Neutrophil (primary cell): ENCODE results near the gene CLASP1.

Experiments used
- H3K27ac ChIP-seq: fragments of 200-600 bp; sonication (generic); 2 replicates; pipeline ENCODE4 v1.5.1; 2016; ENCODE audit warnings: mild to moderate bottlenecking, moderate library complexity
- H3K27me3 ChIP-seq: fragments of 200-600 bp; sonication (generic); 2 replicates; pipeline ENCODE4 v1.6.0; 2016; ENCODE audit warnings: mild to moderate bottlenecking
- H3K36me3 ChIP-seq: fragments of 200-600 bp; sonication (generic); 2 replicates; pipeline ENCODE4 v1.5.1; 2017
- H3K4me1 ChIP-seq, 2 experiments: fragments of 200-600 bp in 1 of 2; sonication (generic) in 1 of 2; 1 replicate in 1 of 2; 2 replicates in 1 of 2; pipeline versions ENCODE4 v1.5.1 to v1.6.1; 2013 to 2016; ENCODE audit warnings: low read depth in 1 of 2, low read length in 1 of 2, mild to moderate bottlenecking in 1 of 2, moderate library complexity in 1 of 2; ENCODE audit not compliant: control insufficient read depth in 1 of 2, insufficient read depth in 1 of 2
- H3K4me3 ChIP-seq, 2 experiments: fragments of 200-600 bp in 1 of 2; sonication (generic) in 1 of 2; 1 replicate in 1 of 2; 2 replicates in 1 of 2; pipeline ENCODE4 v1.5.1; 2013 to 2016; ENCODE audit warnings: low read depth in 1 of 2, low read length in 1 of 2, mild to moderate bottlenecking in 1 of 2, moderate library complexity in 1 of 2
- H3K9me3 ChIP-seq: fragments of 200-600 bp; sonication (generic); 2 replicates; pipeline ENCODE4 v1.5.1; 2016
- TF ChIP-seq, protein P1 (sequence below): fragments of 200-600 bp; sonication (generic); IDR thresholded peaks from 2 replicates; pipeline ENCODE4 v1.5.1; 2016; ENCODE audit warnings: antibody characterized with exemption

CLASP1 gene

GRCh38 chr2:121510857-121511256 lies 138.4 kb downstream of the CLASP1 start:
- Histone ChIP-seq H3K27me3 (no peaks in the 10 kb centered on the region), H3K4me3 (no peak overlapping the region), H3K36me3 (peaks cover 25% of the 10 kb centered on the region), H3K4me1 (no peaks in the 10 kb centered on the region), H3K9me3 (no peaks in the 10 kb centered on the region), H3K27ac (no peak overlapping the region)
- TF ChIP-seq, protein P1, sequence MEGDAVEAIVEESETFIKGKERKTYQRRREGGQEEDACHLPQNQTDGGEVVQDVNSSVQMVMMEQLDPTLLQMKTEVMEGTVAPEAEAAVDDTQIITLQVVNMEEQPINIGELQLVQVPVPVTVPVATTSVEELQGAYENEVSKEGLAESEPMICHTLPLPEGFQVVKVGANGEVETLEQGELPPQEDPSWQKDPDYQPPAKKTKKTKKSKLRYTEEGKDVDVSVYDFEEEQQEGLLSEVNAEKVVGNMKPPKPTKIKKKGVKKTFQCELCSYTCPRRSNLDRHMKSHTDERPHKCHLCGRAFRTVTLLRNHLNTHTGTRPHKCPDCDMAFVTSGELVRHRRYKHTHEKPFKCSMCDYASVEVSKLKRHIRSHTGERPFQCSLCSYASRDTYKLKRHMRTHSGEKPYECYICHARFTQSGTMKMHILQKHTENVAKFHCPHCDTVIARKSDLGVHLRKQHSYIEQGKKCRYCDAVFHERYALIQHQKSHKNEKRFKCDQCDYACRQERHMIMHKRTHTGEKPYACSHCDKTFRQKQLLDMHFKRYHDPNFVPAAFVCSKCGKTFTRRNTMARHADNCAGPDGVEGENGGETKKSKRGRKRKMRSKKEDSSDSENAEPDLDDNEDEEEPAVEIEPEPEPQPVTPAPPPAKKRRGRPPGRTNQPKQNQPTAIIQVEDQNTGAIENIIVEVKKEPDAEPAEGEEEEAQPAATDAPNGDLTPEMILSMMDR: no peak

GRCh38 chr2:121506621-121507020 lies 142.6 kb downstream of the CLASP1 start:
- TF ChIP-seq, protein P1: no peak
- Histone ChIP-seq H3K36me3 (peaks cover 20% of the 10 kb centered on the region), H3K4me1 (no peaks in the 10 kb centered on the region), H3K27ac (no peak overlapping the region), H3K9me3 (no peaks in the 10 kb centered on the region), H3K4me3 (no peak overlapping the region), H3K27me3 (no peaks in the 10 kb centered on the region)

DNA sequence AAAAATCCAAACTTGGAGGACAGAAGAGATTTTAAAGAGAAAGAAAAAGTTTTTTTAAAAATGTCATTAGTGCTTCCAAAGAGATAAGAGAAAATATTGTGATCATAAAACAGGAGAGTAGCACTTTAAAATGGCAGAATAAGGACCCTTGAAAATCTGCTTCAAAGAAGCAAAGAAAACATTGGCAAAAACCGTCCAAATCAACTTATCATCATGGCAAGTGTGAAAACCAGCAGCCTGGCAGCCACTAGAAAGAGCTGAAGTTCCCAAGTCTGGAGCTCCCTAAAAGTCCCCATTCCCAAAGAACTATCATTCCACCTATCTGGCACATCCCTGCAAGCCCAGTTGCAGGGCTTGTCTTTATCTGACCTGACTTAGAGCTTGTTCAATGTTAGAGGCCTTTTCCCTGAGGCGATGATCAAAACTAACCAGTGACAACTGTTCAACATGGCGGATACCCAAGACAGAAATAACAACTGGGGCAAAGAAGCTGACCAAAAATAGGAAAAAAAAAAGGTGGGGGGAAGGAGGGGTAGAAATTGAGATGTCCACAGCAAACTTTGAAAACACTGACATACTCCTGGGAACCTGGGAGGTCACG lies 143.2 kb downstream of the CLASP1 start:
- Histone ChIP-seq H3K4me1 (no peaks in the 10 kb centered on the region), H3K27me3 (no peaks in the 10 kb centered on the region), H3K9me3 (no peaks in the 10 kb centered on the region), H3K4me3 (no peak overlapping the region), H3K27ac (no peak overlapping the region), H3K36me3 (peaks cover 25% of the 10 kb centered on the region)
- TF ChIP-seq, protein P1: no peak

DNA sequence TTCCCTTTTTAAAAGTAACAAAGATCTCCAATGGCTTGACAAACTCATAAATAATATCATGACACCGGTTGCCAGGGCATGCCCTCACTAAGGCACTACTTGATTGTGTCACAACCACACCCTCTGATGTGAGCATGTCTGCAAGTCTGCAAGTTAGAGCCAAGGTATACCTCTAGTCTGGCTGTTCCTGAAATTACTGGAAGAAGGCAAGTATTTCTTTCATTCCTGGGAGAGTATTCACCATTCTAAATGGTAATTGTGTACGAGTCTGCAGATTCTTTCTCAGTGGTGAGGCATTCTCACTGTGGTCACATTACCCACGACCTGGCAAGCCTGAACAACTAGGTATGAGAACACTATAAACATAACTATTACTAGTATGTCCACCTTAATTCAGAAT lies 144.3 kb downstream of the CLASP1 start:
- Histone ChIP-seq H3K4me1 (no peaks in the 10 kb centered on the region), H3K36me3 (peaks cover 29% of the 10 kb centered on the region), H3K4me3 (no peak overlapping the region), H3K27ac (no peak overlapping the region), H3K27me3 (no peaks in the 10 kb centered on the region), H3K9me3 (no peaks in the 10 kb centered on the region)
- TF ChIP-seq, protein P1: no peak

DNA sequence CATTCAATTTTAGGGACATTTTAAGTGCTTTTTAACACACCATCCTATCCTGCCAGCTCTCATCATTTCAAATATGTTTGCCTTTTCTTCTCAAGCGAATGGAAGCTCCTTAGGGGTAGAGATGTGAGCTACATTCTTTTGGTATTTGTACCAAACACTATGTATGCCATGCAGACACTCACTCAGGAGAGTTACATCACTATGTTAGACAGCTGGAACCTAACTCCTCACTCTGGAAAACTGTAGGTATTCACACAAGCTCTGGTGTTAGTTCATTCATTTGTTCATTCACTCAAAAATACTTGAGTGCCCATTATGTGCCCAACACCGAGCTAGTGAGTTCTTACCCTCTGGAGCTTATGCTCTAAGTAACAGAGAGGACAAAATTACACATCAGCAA lies 144.9 kb downstream of the CLASP1 start:
- H3K9me3 ChIP-seq: no peaks in the 10 kb centered on the region
- no peak overlapping the region for H3K4me3 ChIP-seq
- no peak overlapping the region for H3K27ac ChIP-seq
- peaks cover 29% of the 10 kb centered on the region for H3K36me3 ChIP-seq
- TF ChIP-seq, protein P1: no peak
- H3K27me3 ChIP-seq: no peaks in the 10 kb centered on the region
- H3K4me1 ChIP-seq: no peaks in the 10 kb centered on the region
